AG04450 (cell line): ENCODE measurements around the gene AFF3. TPM values are rescaled to one million over a fixed set of nuclear protein-coding genes. Genes with fewer than 3 reads are reported as not detected.

Experiments
- CTCF ChIA-PET: fragments of 300-600, 350-600 bp; formaldehyde crosslinking; extraction: SDS; loops from one replicate; lab custom pipeline; 2022; ENCODE audit warnings: antibody characterized with exemption, inconsistent platforms; lab: Charles Lee
- POLR2A ChIA-PET: fragments of 350-600 bp; formaldehyde crosslinking; extraction: SDS; loops from one replicate; lab custom pipeline; 2021; ENCODE audit warnings: antibody characterized with exemption, inconsistent platforms; lab: Yijun Ruan, JAX
- DNase-seq: peaks from one replicate; pipeline ENCODE4 v3.0.0-alpha.2; 2011; ENCODE audit warnings: low read depth, low spot score
- H3K27ac ChIP-seq: one replicate; pipeline ENCODE4 v1.5.1; 2012; ENCODE audit warnings: low read depth, low read length, control low read depth
- H3K27me3 ChIP-seq: one replicate; pipeline ENCODE4 v1.6.0; 2012; ENCODE audit warnings: low read length; ENCODE audit not compliant: control insufficient read depth, insufficient read depth
- H3K4me3 ChIP-seq: 2 replicates; pipeline ENCODE4 v1.5.1; 2011; ENCODE audit warnings: mild to moderate bottlenecking, low read depth, low read length, control low read depth
- H3K9me3 ChIP-seq: 2 replicates; pipeline ENCODE4 v1.5.1; 2012; ENCODE audit warnings: low read length; ENCODE audit not compliant: control insufficient read depth, insufficient read depth
- CTCF ChIP-seq: IDR thresholded peaks from 2 replicates; pipeline ENCODE4 v1.5.1; 2011; ENCODE audit warnings: low read depth, low read length, control low read depth, inconsistent platforms
- polyA plus RNA-seq: library from polyadenylated mRNA; depleted of rRNA; stranded (reverse); fragments of >200 nt; gene quantifications from 2 replicates; pipeline ENCODE4 v1.2.3, GENCODE V29; 2011

Gene AFF3
- polyA plus RNA-seq, 1 experiment, result 17.9 TPM

GRCh38 chr2:99734236-99734635 lies 408.2 kb downstream of the AFF3 start:
- Histone ChIP-seq H3K9me3 (no peaks in the 10 kb centered on the region), H3K4me3 (no peak overlapping the region), H3K27me3 (no peaks in the 10 kb centered on the region), H3K27ac (no peak overlapping the region)
- ChIA-PET POLR2A (no interaction called here), CTCF (no interaction called here)
- no peak for DNase-seq
- no peak for TF ChIP-seq CTCF

GRCh38 chr2:99729104-99730025 lies 413.0 kb downstream of the AFF3 start:
- TF ChIP-seq CTCF, result no peak
- H3K27me3 ChIP-seq, result no peaks in the 10 kb centered on the region
- CTCF ChIA-PET, result interaction anchor here (0.6 to 5.4 kb wide), 4 partner anchors 87 to 532 kb away, joined by 3 to 62 read pairs (median 4); no protein-coding TSS in a partner anchor
- DNase-seq, result no peak
- H3K27ac ChIP-seq, result peak overlapping the region; percentile 49
- no peaks in the 10 kb centered on the region for H3K9me3 ChIP-seq
- no peak overlapping the region for H3K4me3 ChIP-seq
- POLR2A ChIA-PET, result no interaction called here

- Histone ChIP-seq H3K9me3 (no peaks in the 10 kb centered on the region), H3K4me3 (no peak overlapping the region), H3K27me3 (no peaks in the 10 kb centered on the region), H3K27ac (no peak overlapping the region)
- POLR2A ChIA-PET, result no interaction called here
- CTCF ChIA-PET, result interaction anchor here (0.7 to 5.4 kb wide), 4 partner anchors 169 to 536 kb away, joined by 3 to 62 read pairs (median 3); no protein-coding TSS in a partner anchor
- no peak for DNase-seq
- TF ChIP-seq CTCF, result no peak
Measured at GRCh38 chr2:99728166-99728565, 414.2 kb downstream of the AFF3 start.

- H3K4me3 ChIP-seq, result no peak overlapping the region
- ChIA-PET POLR2A (no interaction called here), CTCF (interaction anchor here (0.7 to 5.4 kb wide), 4 partner anchors 168 to 537 kb away, joined by 3 to 62 read pairs (median 4); no protein-coding TSS in a partner anchor)
- no peak for DNase-seq
- H3K27me3 ChIP-seq, result no peaks in the 10 kb centered on the region
- no peaks in the 10 kb centered on the region; the same call in 1 of the 2 replicates for H3K9me3 ChIP-seq
- no peak for TF ChIP-seq CTCF
- H3K27ac ChIP-seq, result no peak overlapping the region
Measured at GRCh38 chr2:99727199-99727598, 415.2 kb downstream of the AFF3 start.

GRCh38 chr2:99726691-99727090 lies 415.7 kb downstream of the AFF3 start:
- DNase-seq, result no peak
- no peak overlapping the region; the same call in 1 of the 2 replicates for H3K4me3 ChIP-seq
- no peaks in the 10 kb centered on the region for H3K27me3 ChIP-seq
- no peaks in the 10 kb centered on the region; the same call in 1 of the 2 replicates for H3K9me3 ChIP-seq
- no peak for TF ChIP-seq CTCF
- no peak overlapping the region for H3K27ac ChIP-seq
- ChIA-PET CTCF (interaction anchor here (0.7 to 5.4 kb wide), 6 partner anchors 166 to 535 kb away, joined by 3 to 62 read pairs (median 4); no protein-coding TSS in a partner anchor), POLR2A (interaction anchor here (0.7 kb wide), 1 partner anchor 29 kb away, joined by 3 read pairs; no protein-coding TSS in a partner anchor)
